Suprapubic skin (tissue), 4 donors: ENCODE data around the gene CSRP1.

Source experiments
- EP300 ChIP-seq: sonication (generic); formaldehyde crosslinking; IDR thresholded peaks from one replicate; pipeline ENCODE4 v1.6.1; 2017; ENCODE audit warnings: antibody characterized with exemption
- POLR2A ChIP-seq, 2 donors: fragments of 450-650 bp; IDR thresholded peaks; one replicate each; pipeline ENCODE4 v1.6.1; 2017; ENCODE audit warnings: antibody characterized with exemption in 2 of 2, mild to moderate bottlenecking in 2 of 2, moderate library complexity in 2 of 2
- POLR2AphosphoS5 ChIP-seq, 3 donors: sonication (generic); formaldehyde crosslinking; IDR thresholded peaks; one replicate each; pipeline ENCODE4 v1.6.1; 2017; ENCODE audit warnings: antibody characterized with exemption in 3 of 3
- TF ChIP-seq, protein P1 (sequence below), 2 donors: fragments of 200-600 bp in 1 of 2; fragments of 450-650 bp in 1 of 2; sonication (generic) in 1 of 2; IDR thresholded peaks; one replicate each; pipeline ENCODE4 v1.5.1; 2016 to 2019; ENCODE audit warnings: antibody characterized with exemption in 2 of 2, mild to moderate bottlenecking in 1 of 2, moderate library complexity in 1 of 2

DNA sequence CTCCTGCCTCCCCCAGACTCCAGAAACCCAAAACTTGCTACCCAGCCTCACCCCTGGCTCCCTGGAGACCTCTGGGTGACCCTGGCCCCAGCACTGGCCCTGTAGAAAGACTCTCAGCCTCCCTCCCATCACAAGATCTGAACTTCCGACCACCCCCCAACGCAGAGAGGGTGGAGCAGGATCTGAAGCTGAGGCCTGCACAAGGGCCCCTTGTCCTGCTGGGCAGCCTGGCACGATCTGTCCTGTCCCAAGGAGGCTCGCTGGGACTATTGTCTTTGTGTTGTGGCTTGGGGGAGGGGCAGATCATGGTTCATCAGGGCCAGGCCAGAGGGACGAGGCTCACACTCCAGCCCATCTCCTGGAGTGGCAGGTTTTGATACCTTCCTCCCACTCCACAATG, 57.9 kb downstream of the CSRP1 start:
- TF ChIP-seq, protein P1, sequence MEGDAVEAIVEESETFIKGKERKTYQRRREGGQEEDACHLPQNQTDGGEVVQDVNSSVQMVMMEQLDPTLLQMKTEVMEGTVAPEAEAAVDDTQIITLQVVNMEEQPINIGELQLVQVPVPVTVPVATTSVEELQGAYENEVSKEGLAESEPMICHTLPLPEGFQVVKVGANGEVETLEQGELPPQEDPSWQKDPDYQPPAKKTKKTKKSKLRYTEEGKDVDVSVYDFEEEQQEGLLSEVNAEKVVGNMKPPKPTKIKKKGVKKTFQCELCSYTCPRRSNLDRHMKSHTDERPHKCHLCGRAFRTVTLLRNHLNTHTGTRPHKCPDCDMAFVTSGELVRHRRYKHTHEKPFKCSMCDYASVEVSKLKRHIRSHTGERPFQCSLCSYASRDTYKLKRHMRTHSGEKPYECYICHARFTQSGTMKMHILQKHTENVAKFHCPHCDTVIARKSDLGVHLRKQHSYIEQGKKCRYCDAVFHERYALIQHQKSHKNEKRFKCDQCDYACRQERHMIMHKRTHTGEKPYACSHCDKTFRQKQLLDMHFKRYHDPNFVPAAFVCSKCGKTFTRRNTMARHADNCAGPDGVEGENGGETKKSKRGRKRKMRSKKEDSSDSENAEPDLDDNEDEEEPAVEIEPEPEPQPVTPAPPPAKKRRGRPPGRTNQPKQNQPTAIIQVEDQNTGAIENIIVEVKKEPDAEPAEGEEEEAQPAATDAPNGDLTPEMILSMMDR (IDR thresholded peaks at IDR 0.05) = no peak
- TF ChIP-seq POLR2A (IDR thresholded peaks at IDR 0.05) (no peak), POLR2AphosphoS5 (IDR thresholded peaks at IDR 0.05) (no peak), EP300 (no peak)
